GM23248 (cell line): ENCODE results near the gene SLC7A1.

Source experiments
- EZH2 ChIP-seq: fragments of 200-600 bp; sonication (generic); IDR thresholded peaks from 2 replicates; pipeline ENCODE4 v1.6.1; 2018; ENCODE audit warnings: antibody characterized with exemption, mild to moderate bottlenecking; ENCODE audit not compliant: insufficient read depth, poor library complexity, severe bottlenecking
- EZH2phosphoT487 ChIP-seq: fragments of 200-600 bp; sonication (generic); IDR thresholded peaks from 2 replicates; pipeline ENCODE4 v1.6.1; 2018; ENCODE audit warnings: antibody characterized with exemption, moderate library complexity, mild to moderate bottlenecking, low read depth; ENCODE audit not compliant: insufficient read depth

DNA sequence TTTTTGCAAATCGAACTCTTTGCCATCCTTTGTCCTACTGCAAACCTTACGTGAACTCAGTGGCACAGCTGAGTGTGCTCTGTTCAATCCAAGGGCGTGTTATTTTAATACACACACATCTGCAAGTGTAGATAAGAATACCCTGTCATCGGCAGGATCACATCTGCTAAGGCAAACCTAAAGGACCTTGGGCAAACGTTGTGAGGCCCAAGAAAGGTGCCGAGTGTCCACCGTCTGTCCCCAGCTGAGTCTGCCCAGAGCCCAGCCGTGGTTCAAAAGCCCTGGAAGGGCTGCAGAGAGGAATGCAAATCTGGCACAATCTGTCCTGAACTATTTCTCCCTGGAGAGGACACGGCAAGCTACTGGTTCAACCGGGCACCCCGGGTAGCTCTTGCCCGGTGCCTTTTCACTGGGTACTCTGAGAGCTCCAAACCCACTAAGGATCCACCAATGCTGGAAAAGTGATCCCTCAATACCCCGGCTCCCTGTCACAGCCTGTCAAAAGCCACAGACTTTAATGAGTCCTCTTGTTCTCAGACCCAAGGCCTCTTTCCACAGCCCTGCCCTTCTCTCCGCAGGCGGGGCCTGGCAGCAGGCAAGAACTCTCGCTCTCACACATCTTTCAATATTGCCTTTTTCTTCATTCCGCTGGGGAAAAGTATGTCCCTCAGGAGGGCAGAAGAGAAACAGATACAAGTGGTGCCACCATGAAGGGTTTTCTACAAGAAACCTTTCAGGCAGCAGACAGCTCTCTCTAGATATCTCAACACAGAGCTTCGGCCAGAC is 17.0 kb downstream of the SLC7A1 start:
- TF ChIP-seq EZH2 (no peak), EZH2phosphoT487 (no peak)
